Subcutaneous adipose tissue (tissue), 4 donors: ENCODE measurements around the gene GZMH. TPM values are rescaled to one million over a fixed set of nuclear protein-coding genes. Genes with fewer than 3 reads are reported as not detected.

Experiments
- total RNA-seq, 4 donors: library from RNA; depleted of rRNA; stranded (reverse); fragments of >200 nt; gene quantifications; one replicate each; pipeline ENCODE4 v1.1.0, GENCODE V29; 2016
- TF ChIP-seq, protein P1 (sequence below): fragments of 450-650 bp; IDR thresholded peaks from one replicate; pipeline ENCODE4 v1.5.1; 2016; ENCODE audit warnings: low read depth, mild to moderate bottlenecking, control low read depth, antibody characterized with exemption, moderate library complexity

GZMH gene
- total RNA-seq, 4 donors from 2014 or later = not detected

DNA sequence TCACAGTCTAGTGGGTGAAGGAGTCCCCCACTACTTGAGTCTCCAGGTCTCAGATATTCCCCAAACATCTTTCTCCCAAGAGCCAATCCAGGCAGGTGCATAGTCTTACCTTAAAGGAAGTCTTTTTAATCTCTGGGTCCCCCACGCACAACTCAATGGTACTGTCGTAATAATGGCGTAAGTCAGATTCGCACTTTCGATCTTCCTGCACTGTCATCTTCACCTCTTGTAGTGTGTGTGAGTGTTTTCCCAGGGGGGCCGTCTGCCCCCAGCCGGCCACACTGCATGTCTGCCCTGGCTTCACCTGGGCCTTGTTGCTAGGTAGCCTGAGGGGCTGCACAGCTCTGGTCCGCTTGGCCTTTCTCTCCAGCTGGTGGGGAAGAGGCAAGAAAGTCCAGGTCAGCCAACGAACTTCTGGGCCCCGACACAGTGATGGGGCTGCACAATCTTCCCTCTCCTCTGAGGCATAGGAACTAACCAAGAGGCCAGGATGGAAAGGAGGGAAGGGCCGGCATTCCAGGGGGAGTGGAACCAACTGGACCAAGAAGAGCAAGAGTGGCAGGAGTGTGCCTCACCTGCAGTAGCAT is 22.4 kb upstream of the GZMH start:
- TF ChIP-seq, protein P1, sequence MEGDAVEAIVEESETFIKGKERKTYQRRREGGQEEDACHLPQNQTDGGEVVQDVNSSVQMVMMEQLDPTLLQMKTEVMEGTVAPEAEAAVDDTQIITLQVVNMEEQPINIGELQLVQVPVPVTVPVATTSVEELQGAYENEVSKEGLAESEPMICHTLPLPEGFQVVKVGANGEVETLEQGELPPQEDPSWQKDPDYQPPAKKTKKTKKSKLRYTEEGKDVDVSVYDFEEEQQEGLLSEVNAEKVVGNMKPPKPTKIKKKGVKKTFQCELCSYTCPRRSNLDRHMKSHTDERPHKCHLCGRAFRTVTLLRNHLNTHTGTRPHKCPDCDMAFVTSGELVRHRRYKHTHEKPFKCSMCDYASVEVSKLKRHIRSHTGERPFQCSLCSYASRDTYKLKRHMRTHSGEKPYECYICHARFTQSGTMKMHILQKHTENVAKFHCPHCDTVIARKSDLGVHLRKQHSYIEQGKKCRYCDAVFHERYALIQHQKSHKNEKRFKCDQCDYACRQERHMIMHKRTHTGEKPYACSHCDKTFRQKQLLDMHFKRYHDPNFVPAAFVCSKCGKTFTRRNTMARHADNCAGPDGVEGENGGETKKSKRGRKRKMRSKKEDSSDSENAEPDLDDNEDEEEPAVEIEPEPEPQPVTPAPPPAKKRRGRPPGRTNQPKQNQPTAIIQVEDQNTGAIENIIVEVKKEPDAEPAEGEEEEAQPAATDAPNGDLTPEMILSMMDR = no peak

DNA sequence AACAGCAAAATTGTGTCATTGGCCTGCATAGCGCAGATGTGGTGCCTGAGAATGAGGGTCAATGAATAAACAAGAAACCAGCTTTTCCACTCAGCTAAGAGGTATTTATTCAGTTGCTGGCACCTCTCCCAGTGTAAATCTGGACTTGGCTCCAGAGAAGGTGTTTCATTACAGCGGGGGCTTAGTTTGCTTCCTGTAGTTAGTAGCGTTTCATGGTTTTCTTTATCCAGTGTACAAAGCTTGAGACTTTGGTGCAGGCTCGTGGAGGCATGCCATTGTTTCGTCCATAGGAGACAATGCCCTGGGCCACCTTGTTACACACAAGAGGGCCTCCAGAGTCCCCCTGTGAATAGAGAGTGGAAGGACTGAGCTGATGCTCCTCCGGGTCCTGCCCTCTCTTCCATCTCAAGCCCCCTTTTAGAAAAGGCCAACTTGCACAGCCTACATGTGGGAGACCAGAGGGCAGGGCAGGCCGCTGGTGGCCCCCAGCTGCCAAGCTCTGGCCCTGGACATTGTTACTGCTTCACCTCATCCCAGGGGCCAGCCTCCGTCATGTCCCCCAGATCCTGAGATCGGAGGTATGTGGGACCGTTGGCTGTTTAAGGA is 21.5 kb upstream of the GZMH start:
- TF ChIP-seq, protein P1 = no peak

DNA sequence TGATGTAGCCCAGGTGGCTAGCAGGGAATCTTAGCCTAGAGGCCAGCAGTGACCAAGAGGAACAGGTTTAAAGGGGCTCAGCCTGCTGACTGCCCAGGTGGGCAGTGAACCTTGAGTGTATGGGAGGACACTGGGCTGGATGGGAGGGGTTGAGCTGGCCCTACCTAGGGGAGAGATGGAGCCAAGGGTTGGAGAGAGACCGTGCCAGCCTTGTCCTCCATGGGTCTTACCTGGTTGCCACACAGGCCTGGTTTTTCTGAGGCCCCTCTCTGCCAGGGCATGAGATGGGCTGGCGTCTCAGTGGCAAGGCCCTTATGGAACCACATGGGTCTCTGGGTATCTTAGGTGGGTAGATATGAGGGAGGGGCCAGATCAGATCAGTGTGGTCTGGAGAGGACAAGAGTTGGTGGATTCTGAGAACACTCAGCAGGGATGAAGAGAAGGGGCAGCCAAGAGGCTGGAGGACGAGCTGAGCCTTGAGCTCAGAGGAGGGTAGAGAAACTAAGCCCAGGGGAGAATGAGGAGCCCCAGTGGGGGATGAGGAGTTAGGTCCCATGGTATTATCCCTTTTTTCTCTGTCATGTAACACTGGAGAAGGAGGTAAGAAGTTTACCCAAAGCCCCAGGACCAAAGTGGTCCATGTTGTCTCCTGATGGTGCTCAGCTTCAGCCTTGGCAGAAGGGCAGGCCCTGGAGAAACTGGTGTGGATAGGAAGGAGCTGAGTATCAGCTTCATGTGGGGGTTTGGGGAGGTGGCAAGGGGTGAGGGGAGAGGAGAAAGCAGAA is 20.8 kb upstream of the GZMH start:
- TF ChIP-seq, protein P1 = no peak

DNA sequence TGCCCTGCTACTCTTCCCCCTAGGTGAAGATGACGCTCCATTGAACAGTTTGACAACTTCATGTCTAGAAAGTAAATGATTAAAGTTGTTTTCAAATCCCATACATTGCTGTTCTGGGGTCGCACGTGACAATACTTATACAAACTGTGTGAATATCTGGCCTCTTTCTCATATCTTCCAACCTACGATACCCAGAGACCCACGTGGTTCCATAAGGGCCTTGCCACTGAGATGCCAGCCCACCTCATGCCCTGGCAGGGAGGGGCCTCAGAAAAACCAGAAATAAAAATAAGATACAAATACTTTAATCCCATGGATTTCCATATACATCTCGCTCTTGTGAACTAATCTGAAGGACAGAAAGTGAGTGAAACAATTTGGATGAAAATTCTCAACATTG is 20.0 kb upstream of the GZMH start:
- TF ChIP-seq, protein P1 = no peak

DNA sequence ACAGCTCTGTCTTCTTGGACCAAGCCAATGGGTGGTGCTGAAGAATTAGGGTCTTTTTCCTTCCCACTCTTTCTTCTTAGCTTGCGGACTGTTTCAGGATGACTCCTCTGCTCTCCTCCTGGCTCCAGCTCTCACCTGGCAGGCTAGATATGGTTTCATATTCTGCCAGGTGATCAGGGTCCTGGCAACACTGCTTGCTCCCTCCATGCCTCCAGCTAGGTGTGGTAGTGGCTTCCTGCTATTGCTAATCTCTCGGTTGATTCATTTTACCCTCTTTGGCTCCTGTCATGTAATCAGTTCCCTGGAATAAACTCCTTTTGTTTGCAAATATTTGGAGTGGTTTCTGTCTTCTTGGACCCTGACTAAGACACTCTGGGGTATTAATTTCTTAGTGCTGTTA is 4.3 kb upstream of the GZMH start:
- TF ChIP-seq, protein P1 = no peak

DNA sequence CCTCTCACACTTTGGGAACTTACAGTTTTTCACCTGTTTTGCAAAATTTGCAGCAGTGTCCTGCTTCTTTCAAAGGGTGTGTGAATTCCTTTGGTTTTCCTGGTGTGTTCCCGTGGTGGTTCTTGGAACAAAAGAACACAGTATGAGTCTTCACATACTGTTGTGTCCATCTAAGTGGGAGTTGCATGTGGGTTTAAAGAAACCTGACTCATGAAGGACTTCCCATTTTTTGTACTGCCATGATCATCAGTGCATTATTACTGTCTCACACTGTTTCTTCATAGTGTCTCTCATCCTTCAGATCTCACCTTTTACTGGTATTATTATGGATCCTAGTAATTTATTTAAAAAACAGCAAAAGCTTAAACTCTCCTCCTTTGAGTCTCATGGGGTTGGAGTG is 3.8 kb upstream of the GZMH start:
- TF ChIP-seq, protein P1 = no peak

DNA sequence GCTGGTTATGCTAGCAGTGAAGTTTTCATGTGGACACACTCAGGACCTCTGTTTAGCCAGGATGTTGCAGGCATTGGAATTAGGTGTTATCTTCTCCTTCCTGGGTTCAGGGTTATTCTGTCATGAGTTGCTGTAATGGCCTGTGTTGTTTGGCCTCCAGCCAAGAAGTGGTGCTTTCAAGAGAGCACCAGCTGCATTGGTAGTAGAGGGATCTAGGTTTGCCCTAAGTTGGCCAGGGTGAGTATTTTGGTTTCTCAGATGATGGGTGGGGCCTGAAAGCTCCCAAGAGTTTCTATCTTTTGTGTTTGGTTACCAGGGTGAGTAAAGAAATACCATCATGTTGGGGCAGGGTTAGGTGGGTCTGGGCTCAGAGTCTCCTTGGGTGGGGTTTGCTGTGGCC is 2.7 kb upstream of the GZMH start:
- TF ChIP-seq, protein P1 = no peak
